Transverse colon (tissue), 4 donors: Measurements from ENCODE around the gene CCL3. TPM values are rescaled to one million over a fixed set of nuclear protein-coding genes. Genes with fewer than 3 reads are reported as not detected.

Source experiments
- DNase-seq: peaks from one replicate; pipeline ENCODE4 v3.0.0-alpha.2; 2019
- H3K27ac ChIP-seq, 4 donors: fragments of 200-600 bp; sonication (generic); 2 replicates each; pipeline ENCODE4 v1.5.1; 2016 to 2018; ENCODE audit warnings: inconsistent platforms in 4 of 4
- H3K27me3 ChIP-seq: fragments of 200-600 bp; sonication (generic); 2 replicates; pipeline ENCODE4 v1.5.1; 2017; ENCODE audit warnings: inconsistent platforms
- H3K36me3 ChIP-seq, 4 donors: fragments of 200-600 bp; sonication (generic); 2 replicates each; pipeline ENCODE4 v1.5.1; 2017 to 2019; ENCODE audit warnings: inconsistent platforms in 4 of 4
- H3K4me1 ChIP-seq, 4 donors: fragments of 200-600 bp; sonication (generic); 2 replicates each; pipeline ENCODE4 v1.5.1; 2017 to 2020; ENCODE audit warnings: inconsistent platforms in 4 of 4
- H3K4me3 ChIP-seq, 4 donors: fragments of 200-600 bp; sonication (generic); 1 replicate in 1 of 4; 2 replicates in 3 of 4; pipeline versions ENCODE4 v1.5.1 to v1.6.1; 2017 to 2019; ENCODE audit warnings: inconsistent platforms in 4 of 4
- H3K9me3 ChIP-seq, 2 donors: fragments of 200-600 bp; sonication (generic); 2 replicates each; pipeline ENCODE4 v1.5.1; 2017 to 2019; ENCODE audit warnings: inconsistent platforms in 2 of 2
- EP300 ChIP-seq: sonication (generic); formaldehyde crosslinking; IDR thresholded peaks from one replicate; pipeline ENCODE4 v1.6.1; 2017; ENCODE audit warnings: antibody characterized with exemption, low read depth
- POLR2A ChIP-seq: fragments of 450-650 bp; IDR thresholded peaks from one replicate; pipeline ENCODE4 v1.6.1; 2016; ENCODE audit warnings: antibody characterized with exemption, mild to moderate bottlenecking, moderate library complexity
- POLR2AphosphoS5 ChIP-seq, 3 donors: sonication (generic); formaldehyde crosslinking; IDR thresholded peaks; one replicate each; pipeline ENCODE4 v1.6.1; 2016; ENCODE audit warnings: antibody characterized with exemption in 3 of 3
- WGBS, 2 donors: methylation state at CpG; one replicate each; pipeline ENCODE4 v1.1.5; 2018; ENCODE audit warnings: low coverage in 1 of 2; 5-methylcytosine and 5-hydroxymethylcytosine counted together
- in situ Hi-C, 4 donors: fragments of 200-750 bp; cut with MboI; loops; one replicate each; pipeline versions ENCODE4 v1.15.0 to v1.15.1; 2017; ENCODE audit warnings: low sequenced_read_pairs in 3 of 4, low pct_ligation_motif_present in 1 of 4, low pct_unique_long_range_greater_than_20kb in 1 of 4
- intact Hi-C: fragments of 100-400 bp; cut with DNase I; formaldehyde crosslinking; loops from one replicate; pipeline ENCODE4 v1.15.1; 2023; ENCODE audit warnings: low total_unique reads
- total RNA-seq, 4 donors: library from RNA; depleted of rRNA; stranded (reverse); fragments of >200 nt; gene quantifications; one replicate each; pipeline ENCODE4 v1.1.0, GENCODE V29; 2016
- TF ChIP-seq, protein P1 (sequence below), 5 experiments: fragments of 200-600 bp in 3 of 5; fragments of 450-650 bp in 2 of 5; sonication (generic) in 3 of 5; IDR thresholded peaks; 1 replicate in 2 of 5; 2 replicates in 3 of 5; pipeline ENCODE4 v1.5.1; 2016 to 2017; ENCODE audit warnings: antibody characterized with exemption in 5 of 5, inconsistent platforms in 3 of 5, mild to moderate bottlenecking in 2 of 5, moderate library complexity in 1 of 5

The CCL3 gene
- total RNA-seq, 4 donors from 2014 or later = 1.1 to 4.4 TPM; not detected in 2

DNA sequence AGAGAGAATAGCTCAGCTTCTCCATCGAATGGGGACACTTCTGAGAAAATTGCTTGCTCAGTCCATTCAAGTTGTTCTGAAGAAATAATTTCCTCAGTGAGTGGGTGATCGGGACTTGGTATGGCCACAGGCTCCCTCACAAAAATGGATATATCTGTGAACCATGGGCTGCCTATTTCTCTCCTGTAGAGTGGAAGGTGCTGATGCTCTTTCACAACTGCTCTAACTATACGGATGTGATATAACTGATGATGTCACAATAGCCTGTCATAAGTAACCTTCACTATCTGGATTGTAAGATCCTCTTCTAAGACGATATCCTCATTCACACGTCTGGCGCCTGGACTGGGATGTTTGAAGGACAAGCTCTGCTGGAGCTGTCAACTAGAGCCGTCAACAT is 30.5 kb downstream of the CCL3 start:
- no peak for TF ChIP-seq POLR2AphosphoS5 (IDR thresholded peaks at IDR 0.05)
- TF ChIP-seq, protein P1, sequence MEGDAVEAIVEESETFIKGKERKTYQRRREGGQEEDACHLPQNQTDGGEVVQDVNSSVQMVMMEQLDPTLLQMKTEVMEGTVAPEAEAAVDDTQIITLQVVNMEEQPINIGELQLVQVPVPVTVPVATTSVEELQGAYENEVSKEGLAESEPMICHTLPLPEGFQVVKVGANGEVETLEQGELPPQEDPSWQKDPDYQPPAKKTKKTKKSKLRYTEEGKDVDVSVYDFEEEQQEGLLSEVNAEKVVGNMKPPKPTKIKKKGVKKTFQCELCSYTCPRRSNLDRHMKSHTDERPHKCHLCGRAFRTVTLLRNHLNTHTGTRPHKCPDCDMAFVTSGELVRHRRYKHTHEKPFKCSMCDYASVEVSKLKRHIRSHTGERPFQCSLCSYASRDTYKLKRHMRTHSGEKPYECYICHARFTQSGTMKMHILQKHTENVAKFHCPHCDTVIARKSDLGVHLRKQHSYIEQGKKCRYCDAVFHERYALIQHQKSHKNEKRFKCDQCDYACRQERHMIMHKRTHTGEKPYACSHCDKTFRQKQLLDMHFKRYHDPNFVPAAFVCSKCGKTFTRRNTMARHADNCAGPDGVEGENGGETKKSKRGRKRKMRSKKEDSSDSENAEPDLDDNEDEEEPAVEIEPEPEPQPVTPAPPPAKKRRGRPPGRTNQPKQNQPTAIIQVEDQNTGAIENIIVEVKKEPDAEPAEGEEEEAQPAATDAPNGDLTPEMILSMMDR (IDR thresholded peaks at IDR 0.05) = no peak
- TF ChIP-seq EP300 = no peak
- TF ChIP-seq POLR2A = no peak
- in situ Hi-C loops (no loop called here), intact Hi-C loops (no loop called here)
- WGBS, 2 donors = 80 to 91% methylated on average over 3 to 7 of the region's 7 CpGs
- no peaks in the 10 kb centered on the region for H3K9me3 ChIP-seq
- no peak for DNase-seq
- H3K27me3 ChIP-seq = no peaks in the 10 kb centered on the region
- no peaks in the 10 kb centered on the region for H3K36me3 ChIP-seq
- H3K4me3 ChIP-seq = no peak overlapping the region
- H3K27ac ChIP-seq = no peak overlapping the region
- no peaks in the 10 kb centered on the region for H3K4me1 ChIP-seq

DNA sequence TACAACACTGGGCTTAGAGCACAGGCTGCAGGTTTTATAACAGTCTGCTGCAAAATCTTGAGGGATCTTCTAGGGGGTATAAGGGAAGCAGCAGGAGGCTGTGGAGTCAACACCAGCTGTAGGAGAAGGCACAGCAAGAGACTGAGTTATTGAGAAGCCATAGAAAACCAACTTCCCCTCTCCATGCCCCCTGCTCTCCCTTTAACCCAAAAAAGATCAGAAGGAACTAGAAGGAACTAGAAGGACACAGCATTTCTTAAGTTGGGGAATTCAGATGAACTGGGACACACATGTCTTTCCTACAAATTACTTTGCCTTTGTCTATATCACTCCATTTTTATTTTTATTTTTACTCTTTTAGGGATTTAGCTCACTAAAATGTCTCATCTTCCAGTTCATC is 32.0 kb downstream of the CCL3 start:
- Histone ChIP-seq H3K27ac (no peak overlapping the region), H3K9me3 (no peaks in the 10 kb centered on the region), H3K27me3 (no peaks in the 10 kb centered on the region), H3K36me3 (no peaks in the 10 kb centered on the region), H3K4me3 (no peak overlapping the region), H3K4me1 (no peaks in the 10 kb centered on the region)
- intact Hi-C loops (no loop called here), in situ Hi-C loops (no loop called here)
- TF ChIP-seq POLR2A (no peak), POLR2AphosphoS5 (IDR thresholded peaks at IDR 0.05) (no peak), EP300 (no peak)
- TF ChIP-seq, protein P1 (IDR thresholded peaks at IDR 0.05) = no peak
- no peak for DNase-seq

DNA sequence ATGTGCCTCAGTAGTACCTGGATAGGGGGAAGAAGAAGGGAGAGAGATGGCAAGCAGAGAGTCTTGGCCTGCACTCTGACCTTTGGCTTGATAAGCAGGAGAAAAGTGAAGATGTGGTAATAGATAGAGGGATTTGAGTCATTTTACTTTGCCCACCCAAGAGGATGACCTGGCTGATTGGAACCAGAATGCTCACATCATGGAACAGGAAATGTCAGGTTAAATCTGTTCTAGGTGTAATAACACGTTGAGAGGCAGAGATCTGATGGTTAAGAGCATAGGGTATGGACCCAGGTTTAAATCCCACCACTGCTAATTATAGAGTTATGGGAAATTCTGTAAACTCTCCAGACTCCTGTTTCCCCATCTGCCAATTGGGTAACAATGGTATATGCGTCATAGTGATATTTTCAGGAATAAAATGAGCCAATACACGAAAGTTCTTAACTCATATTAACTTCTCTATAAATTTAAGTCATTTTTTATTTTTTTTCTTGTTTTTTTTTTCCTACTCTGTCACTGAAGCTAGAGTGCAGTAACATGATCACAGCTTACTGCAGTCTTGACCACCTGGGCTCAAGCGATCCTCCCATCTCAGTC is 33.9 kb downstream of the CCL3 start:
- no peak overlapping the region for H3K27ac ChIP-seq
- DNase-seq = no peak
- no peaks in the 10 kb centered on the region for H3K27me3 ChIP-seq
- H3K4me1 ChIP-seq = no peaks in the 10 kb centered on the region
- H3K9me3 ChIP-seq = peaks cover 6 to 7% of the 10 kb centered on the region in 2 donors
- no peak overlapping the region for H3K4me3 ChIP-seq
- WGBS, 2 donors = 77 to 81% methylated on average over 3 to 4 of the region's 4 CpGs
- in situ Hi-C loops (no loop called here), intact Hi-C loops (no loop called here)
- TF ChIP-seq POLR2AphosphoS5 (IDR thresholded peaks at IDR 0.05) (no peak), POLR2A (no peak)
- TF ChIP-seq, protein P1 (IDR thresholded peaks at IDR 0.05) = no peak
- no peaks in the 10 kb centered on the region for H3K36me3 ChIP-seq

DNA sequence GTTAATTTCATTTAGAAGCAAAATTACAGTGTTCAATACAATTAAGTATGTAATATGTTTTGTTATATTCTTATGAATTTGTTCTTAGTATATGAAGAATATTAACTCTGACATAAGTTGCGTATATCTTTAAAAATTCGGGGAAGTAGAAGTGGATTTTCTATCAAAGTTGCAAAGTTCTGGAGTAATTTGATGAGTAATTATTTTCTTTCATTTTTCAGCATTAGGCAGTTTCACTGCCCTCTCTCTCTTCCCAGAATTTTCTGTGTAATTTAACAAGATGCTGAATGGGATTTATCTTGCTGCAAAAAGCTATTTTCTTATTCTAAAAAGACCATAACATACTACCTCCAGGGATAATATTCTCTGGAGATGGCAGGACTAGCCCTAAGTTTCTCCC is 34.8 kb downstream of the CCL3 start:
- in situ Hi-C loops = no loop called here
- Histone ChIP-seq H3K4me3 (no peak overlapping the region), H3K4me1 (no peaks in the 10 kb centered on the region), H3K27me3 (no peaks in the 10 kb centered on the region), H3K36me3 (no peaks in the 10 kb centered on the region), H3K27ac (no peak overlapping the region), H3K9me3 (peaks cover 6 to 7% of the 10 kb centered on the region in 2 donors)
- WGBS, 2 donors = 81 to 87% methylated on average over 2 of the region's 2 CpGs
- intact Hi-C loops = no loop called here
- DNase-seq = no peak
- TF ChIP-seq, protein P1 (IDR thresholded peaks at IDR 0.05) = no peak
- TF ChIP-seq POLR2AphosphoS5 (IDR thresholded peaks at IDR 0.05) (no peak), EP300 (no peak), POLR2A (no peak)
